Stimulated activated CD8-positive, alpha-beta memory T cell treated with anti-CD3 and anti-CD28 coated beads, Interleukin-12 subunit alpha, Interleukin-12 subunit beta, amount 100 ng/mL, for 24 hours (primary cell): ENCODE measurements around the gene SPRYD7.
"Not testable (repeated sequence)": the region's sequence is repeated elsewhere in the genome, so short reads cannot be mapped to it uniquely, and the experiment has no call there.

Experiments used
- DNase-seq: peaks from one replicate; pipeline ENCODE4 v3.0.0-alpha.2; 2020; ENCODE audit errors: extremely low read depth

The SPRYD7 gene

GRCh38 chr13:49932868-49933267, 3.3 kb downstream of the SPRYD7 start:
- DNase-seq = no peak

GRCh38 chr13:49932066-49932465, 4.1 kb downstream of the SPRYD7 start:
- no peak for DNase-seq

GRCh38 chr13:49927755-49928154, 8.4 kb downstream of the SPRYD7 start:
- DNase-seq = no peak

GRCh38 chr13:49925881-49926418, 10.2 kb downstream of the SPRYD7 start:
- DNase-seq = no peak

GRCh38 chr13:49922301-49922700, 13.8 kb downstream of the SPRYD7 start:
- no peak for DNase-seq

- DNase-seq = not testable (repeated sequence)
Measured at GRCh38 chr13:49920969-49921368, 15.2 kb downstream of the SPRYD7 start.

- not testable (repeated sequence) for DNase-seq
Measured at GRCh38 chr13:49918106-49918505, 18.0 kb downstream of the SPRYD7 start.

GRCh38 chr13:49914947-49915346, 21.2 kb downstream of the SPRYD7 start:
- DNase-seq = no peak

GRCh38 chr13:49908637-49909036, 27.5 kb downstream of the SPRYD7 start:
- no peak for DNase-seq

- no peak for DNase-seq
Measured at GRCh38 chr13:49904729-49905456, 31.2 kb downstream of the SPRYD7 start.

- no peak for DNase-seq
Measured at GRCh38 chr13:49898792-49899191, 37.3 kb downstream of the SPRYD7 start.

- no peak for DNase-seq
Measured at GRCh38 chr13:49897713-49898112, 38.4 kb downstream of the SPRYD7 start.

GRCh38 chr13:49895826-49896225, 40.3 kb downstream of the SPRYD7 start:
- DNase-seq = no peak

GRCh38 chr13:49893591-49893990, 42.5 kb downstream of the SPRYD7 start:
- no peak for DNase-seq

- no peak for DNase-seq
Measured at GRCh38 chr13:49890376-49890775, 45.8 kb downstream of the SPRYD7 start.

GRCh38 chr13:49878682-49879081, 57.5 kb downstream of the SPRYD7 start:
- DNase-seq = no peak

GRCh38 chr13:49877629-49878218, 58.4 kb downstream of the SPRYD7 start:
- no peak for DNase-seq

GRCh38 chr13:49874430-49874829, 61.7 kb downstream of the SPRYD7 start:
- no peak for DNase-seq

- no peak for DNase-seq
Measured at GRCh38 chr13:49869519-49869918, 66.6 kb downstream of the SPRYD7 start.

GRCh38 chr13:49867834-49868233, 68.3 kb downstream of the SPRYD7 start:
- DNase-seq = no peak

GRCh38 chr13:49865218-49865617, 70.9 kb downstream of the SPRYD7 start:
- no peak for DNase-seq

- DNase-seq = no peak
Measured at GRCh38 chr13:49864509-49864908, 71.6 kb downstream of the SPRYD7 start.
